ENCODE data around the gene WDR70.
A peak's percentile ranks its signal among the peaks of the same experiment; 100 is the strongest.
"Not testable (repeated sequence)": the region's sequence is repeated elsewhere in the genome, so short reads cannot be mapped to it uniquely, and the experiment has no call there.

WDR70 gene

GRCh38 chr5:37654566-37654965, 275.4 kb downstream of the WDR70 start:
- not testable (repeated sequence) for DNase-seq

- no peak for DNase-seq
Observed at GRCh38 chr5:37657046-37657445, 277.9 kb downstream of the WDR70 start.

- no peak for DNase-seq
Observed at GRCh38 chr5:37658440-37658839, 279.3 kb downstream of the WDR70 start.

- no peak for DNase-seq
Observed at GRCh38 chr5:37660319-37660718, 281.2 kb downstream of the WDR70 start.

- no peak for DNase-seq
Observed at GRCh38 chr5:37661227-37661920, 282.3 kb downstream of the WDR70 start.

- no peak for DNase-seq
Observed at GRCh38 chr5:37661951-37662350, 282.8 kb downstream of the WDR70 start.

GRCh38 chr5:37662362-37662761, 283.2 kb downstream of the WDR70 start:
- DNase-seq = no peak

- DNase-seq = no peak
Observed at GRCh38 chr5:37662789-37663485, 283.8 kb downstream of the WDR70 start.

- no peak for DNase-seq
Observed at GRCh38 chr5:37663538-37663937, 284.4 kb downstream of the WDR70 start.

GRCh38 chr5:37664551-37664950, 285.4 kb downstream of the WDR70 start:
- peak; percentile 5 for DNase-seq

GRCh38 chr5:37665272-37665671, 286.2 kb downstream of the WDR70 start:
- no peak for DNase-seq

- DNase-seq = peak; percentile 12
Observed at GRCh38 chr5:37665889-37666288, 286.8 kb downstream of the WDR70 start.

- DNase-seq = no peak
Observed at GRCh38 chr5:37667430-37667829, 288.3 kb downstream of the WDR70 start.

GRCh38 chr5:37667846-37668245, 288.7 kb downstream of the WDR70 start:
- DNase-seq = no peak

- no peak for DNase-seq
Observed at GRCh38 chr5:37668524-37669047, 289.5 kb downstream of the WDR70 start.

GRCh38 chr5:37672118-37672588, 293.0 kb downstream of the WDR70 start:
- not testable (repeated sequence) for DNase-seq

- not testable (repeated sequence) for DNase-seq
Observed at GRCh38 chr5:37674361-37674760, 295.2 kb downstream of the WDR70 start.

- not testable (repeated sequence) for DNase-seq
Observed at GRCh38 chr5:37679326-37679725, 300.2 kb downstream of the WDR70 start.

- not testable (repeated sequence) for DNase-seq
Observed at GRCh38 chr5:37679903-37680302, 300.8 kb downstream of the WDR70 start.

GRCh38 chr5:37683072-37683471, 304.0 kb downstream of the WDR70 start:
- DNase-seq = no peak

- no peak for DNase-seq
Observed at GRCh38 chr5:37685211-37685610, 306.1 kb downstream of the WDR70 start.

- no peak for DNase-seq
Observed at GRCh38 chr5:37685816-37686215, 306.7 kb downstream of the WDR70 start.

- not testable (repeated sequence) for DNase-seq
Observed at GRCh38 chr5:37688925-37689324, 309.8 kb downstream of the WDR70 start.

- DNase-seq = not testable (repeated sequence)
Observed at GRCh38 chr5:37694333-37694732, 315.2 kb downstream of the WDR70 start.
